Fibroblast of peridontal ligament (primary cell): Measurements from ENCODE around the gene PSTPIP1.

Experiments
- DNase-seq: peaks from one replicate; pipeline ENCODE4 v3.0.0-alpha.2; 2010; ENCODE audit errors: extremely low read depth

PSTPIP1 gene

DNA sequence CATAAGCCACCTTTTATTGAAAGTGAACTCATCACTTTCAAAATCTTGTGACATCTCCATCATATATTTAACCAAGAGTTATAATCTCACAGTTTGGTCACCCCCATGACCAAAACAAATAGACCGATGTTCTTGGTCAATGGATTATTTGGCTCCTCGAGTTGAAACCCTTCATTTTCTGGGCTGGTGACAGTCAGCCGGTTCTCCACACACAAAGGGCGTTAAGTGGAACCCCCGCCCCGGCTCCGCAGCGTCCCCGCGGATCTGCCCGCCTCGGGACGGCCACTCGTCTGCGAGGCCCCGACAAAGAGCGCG lies 75.2 kb downstream of the PSTPIP1 start:
- DNase-seq = no peak

DNA sequence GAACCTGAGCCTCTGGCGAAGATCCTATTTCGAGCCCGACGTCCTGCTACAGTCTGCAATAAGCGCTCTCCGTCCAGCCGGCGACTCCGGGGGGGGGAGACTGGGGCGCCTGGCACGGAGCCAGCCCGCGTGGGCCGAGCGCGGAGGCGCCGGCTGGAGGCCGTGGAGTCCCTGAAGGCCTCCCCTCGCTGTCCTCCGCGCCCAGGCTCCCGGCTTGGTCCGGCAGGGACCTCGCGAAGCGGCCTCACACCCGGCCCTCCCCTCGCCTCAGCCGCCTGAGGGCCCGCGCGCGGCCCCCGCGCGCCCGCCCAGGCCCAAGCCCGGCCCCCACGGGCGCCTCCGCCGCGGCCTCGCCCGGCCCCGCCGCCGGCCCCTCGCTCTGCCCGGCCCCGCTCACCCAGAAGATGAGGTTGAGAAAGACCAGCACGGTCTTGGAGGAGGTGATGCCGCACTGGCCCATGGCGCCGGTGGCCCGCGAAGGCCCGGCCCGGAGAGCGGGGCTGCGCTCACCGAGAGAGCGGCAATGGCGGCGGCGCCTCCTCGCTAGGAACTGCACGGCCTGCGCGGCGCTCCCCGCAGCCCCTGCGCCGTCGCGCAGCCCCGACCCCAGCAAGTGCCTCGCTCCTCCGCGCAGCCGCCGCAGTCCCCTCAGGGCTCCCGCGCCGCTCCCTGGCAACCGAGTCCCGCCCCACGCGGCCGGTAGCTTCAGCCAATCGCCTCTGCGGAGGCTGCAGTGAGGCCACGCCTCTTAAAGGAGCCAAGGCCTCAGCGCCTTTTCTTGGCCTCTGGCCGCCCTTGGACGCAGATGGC lies 75.8 kb downstream of the PSTPIP1 start, which contains the start of gene TSPAN3:
TSPAN3 (minus strand) TSS at position 615 of the 810 bp plus-strand sequence; CDS start at position 460, 155 bp downstream.
- peak; percentile 83 for DNase-seq

DNA sequence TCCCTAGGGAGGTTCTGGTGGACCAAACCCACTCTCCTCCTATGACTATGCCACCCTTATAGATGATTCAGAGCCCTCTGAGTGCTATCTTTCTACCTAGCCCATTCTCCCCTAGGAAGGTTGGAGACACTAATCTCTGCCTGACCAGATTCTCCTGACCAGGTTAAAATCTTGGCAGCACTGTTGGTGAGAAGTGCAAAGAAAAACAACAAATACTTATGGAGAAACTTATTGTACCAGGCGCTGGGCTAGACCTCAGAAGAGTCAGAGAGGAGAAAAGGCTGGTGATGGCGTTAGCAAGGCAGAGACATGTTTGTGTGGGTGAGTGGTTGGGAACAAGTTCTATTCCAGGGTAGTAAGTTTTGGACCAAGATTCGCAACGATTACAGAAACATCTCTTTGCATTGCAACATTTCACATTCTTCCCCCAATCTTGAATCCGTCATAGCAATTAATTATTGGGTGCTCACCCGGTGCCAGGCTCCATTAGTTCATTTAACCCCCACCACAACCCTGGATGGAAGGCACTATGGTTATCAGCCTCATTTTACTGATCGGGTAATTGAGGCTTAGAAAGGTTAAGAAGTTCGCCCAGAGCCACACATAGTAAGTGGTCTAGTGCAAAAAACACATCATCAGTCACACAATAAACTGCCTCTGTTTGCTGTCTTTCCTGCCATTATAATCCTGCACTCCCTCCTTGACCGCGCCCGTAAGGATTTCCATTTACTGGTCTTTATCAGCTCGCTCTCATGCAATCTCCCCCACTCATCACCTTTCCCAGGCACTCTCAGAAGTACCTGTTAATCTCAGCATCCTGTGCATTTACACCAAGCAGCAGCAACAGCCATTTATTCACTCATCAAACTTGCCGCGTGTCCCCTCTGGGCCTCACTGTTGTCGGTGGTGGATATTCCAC lies 76.6 kb downstream of the PSTPIP1 start:
- no peak for DNase-seq

DNA sequence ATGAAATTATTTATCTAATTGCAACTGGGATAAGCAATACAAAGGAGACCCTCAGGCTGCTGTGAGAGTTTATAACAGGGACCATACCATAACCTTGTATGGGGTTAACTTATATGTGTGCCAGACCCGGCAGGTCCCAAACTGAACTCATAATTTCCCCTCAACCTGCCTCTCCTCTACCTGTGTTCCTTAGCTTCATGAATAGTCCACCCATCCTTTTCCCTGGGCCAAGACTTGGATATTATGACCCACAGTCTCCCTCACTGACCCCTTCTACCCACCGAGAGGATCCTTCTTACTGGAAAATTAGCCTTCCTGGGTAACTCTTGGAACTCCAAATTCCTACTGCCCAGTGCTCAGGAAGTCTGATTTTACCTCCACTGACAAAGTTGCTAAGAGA lies 79.4 kb downstream of the PSTPIP1 start:
- no peak for DNase-seq

- DNase-seq = peak; percentile 29
These were observed 80.6 kb downstream of the PSTPIP1 start for GRCh38 chr15:77075528-77075927.

DNA sequence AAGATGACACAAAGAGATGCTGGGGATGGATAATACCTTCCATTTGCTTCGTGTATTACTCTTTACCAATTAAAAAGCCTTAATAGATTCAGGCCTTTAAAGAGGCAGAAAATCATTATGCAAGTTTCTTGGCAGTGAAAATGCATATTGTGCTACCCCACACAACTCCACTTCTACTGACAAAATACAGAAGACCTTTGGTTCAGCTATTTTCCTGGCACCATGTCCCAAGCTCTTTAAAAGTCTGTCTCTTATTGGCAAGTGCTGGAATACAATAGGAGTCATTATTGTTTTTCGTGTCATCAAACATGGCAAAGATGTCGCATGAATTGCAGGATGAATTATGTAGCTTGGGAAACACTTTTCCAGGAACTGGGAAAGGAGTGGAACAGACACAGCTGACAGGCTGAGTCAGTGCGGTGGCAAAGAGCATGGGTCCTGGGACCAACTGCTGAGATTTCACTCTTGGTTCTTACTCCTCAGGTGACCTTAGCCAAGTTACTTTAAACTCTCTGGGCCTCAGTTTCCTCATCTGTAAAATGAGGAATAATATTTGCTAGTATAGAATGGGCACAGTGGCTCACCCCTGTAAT lies 81.5 kb downstream of the PSTPIP1 start:
- no peak for DNase-seq

GRCh38 chr15:77081971-77082370 lies 87.0 kb downstream of the PSTPIP1 start:
- no peak for DNase-seq

GRCh38 chr15:77083381-77084160 lies 88.6 kb downstream of the PSTPIP1 start:
- no peak for DNase-seq

GRCh38 chr15:77084436-77084835 lies 89.5 kb downstream of the PSTPIP1 start:
- no peak for DNase-seq

DNA sequence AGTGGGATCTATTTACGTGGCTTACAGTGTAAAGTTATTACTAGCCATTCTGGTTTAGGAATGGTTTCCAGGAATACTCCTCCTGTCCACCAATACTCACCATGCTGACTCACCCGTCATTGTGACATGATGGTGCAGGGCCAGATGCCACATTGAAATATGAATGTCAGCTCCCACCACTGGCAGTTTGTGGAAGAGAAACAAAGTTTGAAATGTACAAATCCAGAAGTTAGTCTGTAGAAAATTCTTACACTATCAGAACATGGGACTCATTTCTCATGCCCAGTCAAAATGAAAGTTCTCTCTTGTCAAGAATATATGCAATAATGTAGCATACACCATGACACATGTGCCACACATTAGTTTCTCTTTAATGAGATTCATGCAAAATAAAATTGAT lies 90.4 kb downstream of the PSTPIP1 start:
- DNase-seq = peak; percentile 74
